PC-9 (cell line): ENCODE measurements around the gene LMO7. TPM values are rescaled to one million over a fixed set of nuclear protein-coding genes. Genes with fewer than 3 reads are reported as not detected.

Experiments used
- BruUV-seq: library from RNA; stranded (reverse); fragments of 400-500 nt; replicated peaks from 2 replicates; lab custom pipeline; 2021; lab: Mats Ljungman, UMichigan
- CTCF ChIA-PET: fragments of 300-600 bp; sonication (Branson Sonifier 250); formaldehyde crosslinking; loops from one replicate; lab custom pipeline; 2022; ENCODE audit warnings: antibody characterized with exemption; lab: Charles Lee
- POLR2A ChIA-PET: fragments of 300-600 bp; sonication (Branson Sonifier 250); formaldehyde crosslinking; loops from one replicate; lab custom pipeline; 2022; ENCODE audit warnings: antibody characterized with exemption; ENCODE audit not compliant: unreplicated experiment; lab: Charles Lee
- DNase-seq, 2 experiments: peaks; one replicate each; pipeline versions ENCODE4 v3.0.0 to v3.0.0-alpha.2; 2015 to 2022; ENCODE audit warnings: mixed read lengths in 1 of 2
- H2AFZ ChIP-seq: fragments of 200-600 bp; sonication (generic); 2 replicates; pipeline ENCODE4 v1.8.1; 2017; ENCODE audit warnings: antibody characterized with exemption
- H3F3A ChIP-seq: fragments of 200-600 bp; sonication (generic); 2 replicates; pipeline ENCODE4 v1.8.1; 2017; ENCODE audit warnings: antibody characterized with exemption, mild to moderate bottlenecking, low read depth; ENCODE audit not compliant: insufficient read depth
- H3K27ac ChIP-seq: fragments of 200-600 bp; sonication (generic); 2 replicates; pipeline ENCODE4 v1.6.1; 2016; ENCODE audit warnings: mixed run types
- H3K27me3 ChIP-seq: fragments of 200-600 bp; sonication (generic); 2 replicates; pipeline ENCODE4 v1.6.1; 2016; ENCODE audit warnings: low read depth, mixed run types; ENCODE audit not compliant: insufficient read depth
- H3K36me3 ChIP-seq: fragments of 200-600 bp; sonication (generic); 2 replicates; pipeline ENCODE4 v1.6.1; 2016; ENCODE audit warnings: low read depth, mixed run types
- H3K4me1 ChIP-seq: fragments of 200-600 bp; sonication (generic); replicated peaks from 2 replicates; pipeline ENCODE4 v1.6.1; 2016; ENCODE audit warnings: mixed run types; ENCODE audit not compliant: insufficient read depth
- H3K4me2 ChIP-seq: fragments of 200-600 bp; sonication (generic); 2 replicates; pipeline ENCODE4 v1.6.1; 2017; ENCODE audit warnings: mixed run types
- H3K4me3 ChIP-seq: fragments of 200-600 bp; sonication (generic); 2 replicates; pipeline ENCODE4 v1.6.1; 2016; ENCODE audit warnings: mixed run types
- H3K79me2 ChIP-seq: fragments of 200-600 bp; sonication (generic); 2 replicates; pipeline ENCODE4 v1.6.1; 2017; ENCODE audit warnings: low read depth, mixed run types
- H3K9me2 ChIP-seq: fragments of 200-600 bp; sonication (generic); 2 replicates; pipeline ENCODE4 v1.8.1; 2017; ENCODE audit warnings: mild to moderate bottlenecking; ENCODE audit not compliant: insufficient read depth
- H3K9me3 ChIP-seq: fragments of 200-600 bp; sonication (generic); 2 replicates; pipeline ENCODE4 v1.8.1; 2016; ENCODE audit warnings: low read depth; ENCODE audit not compliant: insufficient read depth
- H4K20me1 ChIP-seq: fragments of 200-600 bp; sonication (generic); 2 replicates; pipeline ENCODE4 v1.8.1; 2017; ENCODE audit not compliant: insufficient read depth
- CTCF ChIP-seq: fragments of 200-600 bp; sonication (generic); conservative IDR thresholded peaks from 2 replicates; pipeline ENCODE4 v1.6.1; 2017; ENCODE audit warnings: mixed run types, antibody characterized with exemption, mild to moderate bottlenecking, moderate library complexity
- EZH2 ChIP-seq: fragments of 200-600 bp; sonication (generic); IDR thresholded peaks from 2 replicates; pipeline ENCODE4 v1.8.0; 2017; ENCODE audit warnings: antibody characterized with exemption, low read depth
- intact Hi-C: fragments of 100-400 bp; cut with micrococcal nuclease; formaldehyde crosslinking; loops from one replicate; pipeline ENCODE4 v1.10.0; 2022; ENCODE audit not compliant: unreplicated experiment
- total RNA-seq: library from RNA; stranded (reverse); gene quantifications from 2 replicates; pipeline ENCODE4 v1.2.3, GENCODE V29; 2021

The LMO7 gene
- total RNA-seq, 1 experiment from 2014 or later: 93.0 TPM

GRCh38 chr13:75784003-75784402 lies 147.9 kb downstream of the LMO7 start:
- no peaks in the 10 kb centered on the region for H3K27me3 ChIP-seq
- no peak overlapping the region for H3K4me3 ChIP-seq
- BruUV-seq: no TSS peak
- H4K20me1 ChIP-seq: no peaks in the 10 kb centered on the region
- intact Hi-C loops: no loop called here
- no peak overlapping the region for H3K27ac ChIP-seq
- H3F3A ChIP-seq: no peaks in the 10 kb centered on the region
- TF ChIP-seq CTCF (no peak), EZH2 (no peak)
- DNase-seq: no peak
- H3K79me2 ChIP-seq: peaks cover 33% of the 10 kb centered on the region
- ChIA-PET POLR2A (interaction anchor here (0.7 kb wide), 1 partner anchor 18 kb away, joined by 3 read pairs; no protein-coding TSS in a partner anchor), CTCF (no interaction called here)
- H2AFZ ChIP-seq: no peak overlapping the region
- H3K9me3 ChIP-seq: peaks cover 8% of the 10 kb centered on the region
- peaks cover 23% of the 10 kb centered on the region for H3K36me3 ChIP-seq
- 0 out of 2 replicates have a peak, but pooled peaks cover 4% of the 10 kb centered on the region for H3K4me1 ChIP-seq
- H3K9me2 ChIP-seq: no peaks in the 10 kb centered on the region
- no peak overlapping the region for H3K4me2 ChIP-seq

- no TSS peak for BruUV-seq
- H3K9me3 ChIP-seq: peaks cover 6% of the 10 kb centered on the region
- TF ChIP-seq CTCF (no peak), EZH2 (no peak)
- POLR2A ChIA-PET: no interaction called here
- CTCF ChIA-PET: no interaction called here
- no peak overlapping the region for H2AFZ ChIP-seq
- no peak overlapping the region for H3K27ac ChIP-seq
- no peak overlapping the region for H3K4me2 ChIP-seq
- no peak for DNase-seq
- peaks cover 18% of the 10 kb centered on the region for H3K36me3 ChIP-seq
- H3K27me3 ChIP-seq: no peaks in the 10 kb centered on the region
- H3K79me2 ChIP-seq: peaks cover 33% of the 10 kb centered on the region
- no peaks in the 10 kb centered on the region for H3K9me2 ChIP-seq
- no peaks in the 10 kb centered on the region for H3F3A ChIP-seq
- no peaks in the 10 kb centered on the region for H4K20me1 ChIP-seq
- no peak overlapping the region for H3K4me3 ChIP-seq
- H3K4me1 ChIP-seq: 0 out of 2 replicates have a peak, but pooled peaks cover 4% of the 10 kb centered on the region
- intact Hi-C loops: no loop called here
Observed at GRCh38 chr13:75785130-75785529, 149.0 kb downstream of the LMO7 start.

- no peak for DNase-seq
- H3K4me2 ChIP-seq: no peak overlapping the region
- POLR2A ChIA-PET: interaction anchor here (0.7 kb wide), 1 partner anchor 68 kb away, joined by 8 read pairs; no protein-coding TSS in a partner anchor
- intact Hi-C loops: no loop called here
- H3K27ac ChIP-seq: no peak overlapping the region
- H3K4me1 ChIP-seq: 0 out of 2 replicates have a peak, but pooled peaks cover 4% of the 10 kb centered on the region
- H4K20me1 ChIP-seq: no peaks in the 10 kb centered on the region
- no peaks in the 10 kb centered on the region for H3F3A ChIP-seq
- no peaks in the 10 kb centered on the region for H3K9me2 ChIP-seq
- CTCF ChIA-PET: interaction anchor here (0.5 to 1.0 kb wide), 3 partner anchors 27 to 407 kb away, joined by 4 to 6 read pairs (median 4); no protein-coding TSS in a partner anchor
- H3K9me3 ChIP-seq: no peaks in the 10 kb centered on the region
- H3K79me2 ChIP-seq: peaks cover 28% of the 10 kb centered on the region
- BruUV-seq: no TSS peak
- H2AFZ ChIP-seq: no peak overlapping the region
- TF ChIP-seq CTCF: no peak
- no peak for TF ChIP-seq EZH2
- no peak overlapping the region for H3K4me3 ChIP-seq
- peaks cover 8% of the 10 kb centered on the region for H3K36me3 ChIP-seq
- no peaks in the 10 kb centered on the region for H3K27me3 ChIP-seq
Observed at GRCh38 chr13:75787249-75787928, 151.3 kb downstream of the LMO7 start.
